Adipose tissue (tissue), 3 donors: ENCODE results near the gene CTNNA2. TPM values are rescaled to one million over a fixed set of nuclear protein-coding genes. Genes with fewer than 3 reads are reported as not detected.

ENCODE experiments used
- H3K27ac ChIP-seq: one replicate; pipeline ENCODE4 v1.5.1; 2013; ENCODE audit warnings: low read depth, low read length
- WGBS, 3 donors: extraction: QIAGEN DNeasy Blood & Tissue Kit; methylation state at CpG; one replicate each; pipeline ENCODE4 v1.1.7; 2013; 5-methylcytosine and 5-hydroxymethylcytosine counted together
- polyA plus RNA-seq, 3 donors: library from polyadenylated mRNA; stranded (reverse); fragments of 200-250 nt; gene quantifications; one replicate each; pipeline ENCODE4 v1.2.3, GENCODE V29; 2013
- donor health status: healthy with polysubstance abuse.
- donor health status: Bipolar disorder and iron deficiency.
- donor health status: healthy.

The CTNNA2 gene
- polyA plus RNA-seq, 3 donors, result 0.07 to 0.47 TPM; not detected in 1

GRCh38 chr2:79757526-79757925 lies 244.7 kb downstream of the CTNNA2 start:
- 73 to 87% (median 83%) methylated on average over 4 of the region's 4 CpGs for WGBS, 3 donors
- no peak overlapping the region for H3K27ac ChIP-seq

- 69 to 79% (median 70%) methylated on average over 5 of the region's 5 CpGs for WGBS, 3 donors
- no peak overlapping the region for H3K27ac ChIP-seq
Observed at GRCh38 chr2:79758042-79758441, 245.2 kb downstream of the CTNNA2 start.

GRCh38 chr2:79758749-79759282 lies 246.0 kb downstream of the CTNNA2 start:
- 77 to 83% (median 79%) methylated on average over 6 of the region's 6 CpGs for WGBS, 3 donors
- H3K27ac ChIP-seq, result no peak overlapping the region

- WGBS, 3 donors, result 69 to 78% (median 73%) methylated on average over 3 of the region's 3 CpGs
- H3K27ac ChIP-seq, result no peak overlapping the region
Observed at GRCh38 chr2:79770926-79771325, 258.1 kb downstream of the CTNNA2 start.

- no peak overlapping the region for H3K27ac ChIP-seq
- WGBS, 3 donors, result 85 to 93% (median 91%) methylated on average over 3 of the region's 3 CpGs
Observed at GRCh38 chr2:79771493-79771892, 258.6 kb downstream of the CTNNA2 start.

- no peak overlapping the region for H3K27ac ChIP-seq
- WGBS, 3 donors, result 83 to 93% (median 85%) methylated on average over 2 of the region's 2 CpGs
Observed at GRCh38 chr2:79774016-79774415, 261.2 kb downstream of the CTNNA2 start.

- 78 to 96% (median 90%) methylated on average over 2 of the region's 2 CpGs for WGBS, 3 donors
Observed at GRCh38 chr2:79776461-79776860, 263.6 kb downstream of the CTNNA2 start.

GRCh38 chr2:79780781-79781180 lies 267.9 kb downstream of the CTNNA2 start:
- no peak overlapping the region for H3K27ac ChIP-seq
- 61 to 87% (median 61%) methylated on average over 1 of the region's 1 CpG for WGBS, 3 donors

More at GRCh38 chr2:79776461-79776860, 263.6 kb downstream of the CTNNA2 start:
- no peak overlapping the region for H3K27ac ChIP-seq

GRCh38 chr2:79782576-79783452 lies 270.0 kb downstream of the CTNNA2 start:
- H3K27ac ChIP-seq, result no peak overlapping the region
- 40 to 76% (median 54%) methylated on average over 4 of the region's 4 CpGs for WGBS, 3 donors

- WGBS, 3 donors, result 53 to 75% (median 68%) methylated on average over 7 of the region's 7 CpGs
- H3K27ac ChIP-seq, result no peak overlapping the region
Observed at GRCh38 chr2:79788952-79789651, 276.3 kb downstream of the CTNNA2 start.

GRCh38 chr2:79789811-79790210 lies 277.0 kb downstream of the CTNNA2 start:
- H3K27ac ChIP-seq, result no peak overlapping the region
- WGBS, 3 donors, result 55 to 79% (median 70%) methylated on average over 3 of the region's 3 CpGs

- WGBS, 3 donors, result 52 to 86% (median 70%) methylated on average over 1 of the region's 1 CpG
Observed at GRCh38 chr2:79792090-79792489, 279.2 kb downstream of the CTNNA2 start.

GRCh38 chr2:79793006-79793405 lies 280.2 kb downstream of the CTNNA2 start:
- H3K27ac ChIP-seq, result no peak overlapping the region
- 91 to 98% (median 92%) methylated on average over 3 of the region's 3 CpGs for WGBS, 3 donors

More at GRCh38 chr2:79792090-79792489, 279.2 kb downstream of the CTNNA2 start:
- no peak overlapping the region for H3K27ac ChIP-seq

GRCh38 chr2:79796641-79797040 lies 283.8 kb downstream of the CTNNA2 start:
- WGBS, 3 donors, result 70 to 86% (median 83%) methylated on average over 2 of the region's 2 CpGs
- no peak overlapping the region for H3K27ac ChIP-seq

- no peak overlapping the region for H3K27ac ChIP-seq
- 80 to 91% (median 83%) methylated on average over 3 of the region's 3 CpGs for WGBS, 3 donors
Observed at GRCh38 chr2:79798776-79799175, 285.9 kb downstream of the CTNNA2 start.

- no peak overlapping the region for H3K27ac ChIP-seq
Observed at GRCh38 chr2:79799729-79800128, 286.9 kb downstream of the CTNNA2 start.

GRCh38 chr2:79801082-79801481 lies 288.2 kb downstream of the CTNNA2 start:
- WGBS, 3 donors, result 50 to 64% (median 64%) methylated on average over 3 of the region's 3 CpGs

GRCh38 chr2:79817288-79817687 lies 304.4 kb downstream of the CTNNA2 start:
- H3K27ac ChIP-seq, result no peak overlapping the region
- 81 to 82% (median 81%) methylated on average over 4 of the region's 4 CpGs for WGBS, 3 donors

More at GRCh38 chr2:79801082-79801481, 288.2 kb downstream of the CTNNA2 start:
- H3K27ac ChIP-seq, result no peak overlapping the region

- H3K27ac ChIP-seq, result no peak overlapping the region
- WGBS, 3 donors, result 53 to 70% (median 54%) methylated on average over 4 of the region's 4 CpGs
Observed at GRCh38 chr2:79820281-79820680, 307.4 kb downstream of the CTNNA2 start.
